ENCODE measurements around the gene GPRIN3.
A peak's percentile ranks its signal among the peaks of the same experiment; 100 is the strongest.
"Not testable (repeated sequence)": the region's sequence is repeated elsewhere in the genome, so short reads cannot be mapped to it uniquely, and the experiment has no call there.

GPRIN3 gene

GRCh38 chr4:89263265-89263664 is 44.3 kb downstream of the GPRIN3 start:
- H3K4me3 ChIP-seq (ENCODE audit: low read depth, low read length): no peak overlapping the region
- no peak for TF ChIP-seq CTCF (IDR thresholded peaks at IDR 0.05; ENCODE audit: low read depth, low read length)
- DNase-seq (ENCODE audit: low read depth, low spot score): no peak
- in situ Hi-C loops (cut with HindIII; ENCODE audit: low sequenced_read_pairs): no loop called here

GRCh38 chr4:89259301-89260028 is 48.1 kb downstream of the GPRIN3 start:
- in situ Hi-C loops (cut with HindIII; ENCODE audit: low sequenced_read_pairs): no loop called here
- TF ChIP-seq CTCF (IDR thresholded peaks at IDR 0.05; ENCODE audit: low read depth, low read length): no peak
- no peak overlapping the region for H3K4me3 ChIP-seq (ENCODE audit: low read depth, low read length)
- DNase-seq (ENCODE audit: low read depth, low spot score): no peak

GRCh38 chr4:89258506-89258905 is 49.1 kb downstream of the GPRIN3 start:
- no peak for DNase-seq (ENCODE audit: low read depth, low spot score)
- TF ChIP-seq CTCF (IDR thresholded peaks at IDR 0.05; ENCODE audit: low read depth, low read length): no peak
- no peak overlapping the region for H3K4me3 ChIP-seq (ENCODE audit: low read depth, low read length)
- in situ Hi-C loops (cut with HindIII; ENCODE audit: low sequenced_read_pairs): no loop called here

GRCh38 chr4:89257376-89257775 is 50.2 kb downstream of the GPRIN3 start:
- in situ Hi-C loops (cut with HindIII; ENCODE audit: low sequenced_read_pairs): no loop called here
- no peak for DNase-seq (ENCODE audit: low read depth, low spot score)
- no peak for TF ChIP-seq CTCF (IDR thresholded peaks at IDR 0.05; ENCODE audit: low read depth, low read length)

GRCh38 chr4:89256203-89256800 is 51.3 kb downstream of the GPRIN3 start:
- no peak for TF ChIP-seq CTCF (IDR thresholded peaks at IDR 0.05; ENCODE audit: low read depth, low read length)
- H3K4me3 ChIP-seq (ENCODE audit: low read depth, low read length): no peak overlapping the region
- in situ Hi-C loops (cut with HindIII; ENCODE audit: low sequenced_read_pairs): no loop called here
- no peak for DNase-seq (ENCODE audit: low read depth, low spot score)

More at GRCh38 chr4:89257376-89257775, 50.2 kb downstream of the GPRIN3 start:
- H3K4me3 ChIP-seq (ENCODE audit: low read depth, low read length): no peak overlapping the region

- H3K4me3 ChIP-seq (ENCODE audit: low read depth, low read length): no peak overlapping the region
- peak; percentile 78 for TF ChIP-seq CTCF (IDR thresholded peaks at IDR 0.05; ENCODE audit: low read depth, low read length)
- no peak for DNase-seq (ENCODE audit: low read depth, low spot score)
- in situ Hi-C loops (cut with HindIII; ENCODE audit: low sequenced_read_pairs): no loop called here
These were observed 52.8 kb downstream of the GPRIN3 start for GRCh38 chr4:89254847-89255246.

GRCh38 chr4:89254347-89254746 is 53.3 kb downstream of the GPRIN3 start:
- in situ Hi-C loops (cut with HindIII; ENCODE audit: low sequenced_read_pairs); H3K4me3 ChIP-seq (ENCODE audit: low read depth, low read length); DNase-seq (ENCODE audit: low read depth, low spot score): not testable (repeated sequence)
